Kidney (tissue), 14 donors: ENCODE measurements around the gene RABGAP1. TPM values are rescaled to one million over a fixed set of nuclear protein-coding genes. Genes with fewer than 3 reads are reported as not detected.

Experiments
- DNase-seq, 5 donors: peaks; one replicate each; pipeline ENCODE4 v3.0.0-alpha.2; 2013 to 2020
- FAIRE-seq: peaks from 2 replicates; lab custom pipeline; 2012; peaks lifted over from hg19 to GRCh38; lab: Jason Lieb, UNC
- H3K27ac ChIP-seq, 2 donors: one replicate each; pipeline ENCODE4 v1.7.0; 2013; ENCODE audit warnings: low read depth in 2 of 2, low read length in 2 of 2, inconsistent platforms in 1 of 2
- H3K27me3 ChIP-seq: one replicate; pipeline ENCODE4 v1.7.1; 2013; ENCODE audit warnings: low read length, inconsistent platforms; ENCODE audit not compliant: control insufficient read depth, insufficient read depth
- H3K36me3 ChIP-seq, 3 donors: one replicate each; pipeline versions ENCODE4 v1.7.0 to v1.7.1; 2013; ENCODE audit warnings: low read length in 3 of 3, control low read depth in 1 of 3, inconsistent platforms in 1 of 3; ENCODE audit not compliant: insufficient read depth in 3 of 3, control insufficient read depth in 2 of 3
- H3K4me1 ChIP-seq, 3 donors: one replicate each; pipeline versions ENCODE4 v1.7.0 to v1.7.1; 2013; ENCODE audit warnings: low read length in 3 of 3, inconsistent platforms in 1 of 3, low read depth in 1 of 3; ENCODE audit not compliant: control insufficient read depth in 2 of 3, insufficient read depth in 2 of 3
- H3K4me3 ChIP-seq, 3 donors: one replicate each; pipeline versions ENCODE4 v1.7.0 to v1.8.1; 2013; ENCODE audit warnings: low read length in 3 of 3, control low read depth in 1 of 3, inconsistent platforms in 1 of 3
- H3K9ac ChIP-seq, 3 donors: one replicate each; pipeline versions ENCODE4 v1.7.0 to v1.7.1; 2013; ENCODE audit warnings: low read length in 3 of 3, control low read depth in 1 of 3, inconsistent platforms in 1 of 3
- H3K9me3 ChIP-seq, 3 donors: one replicate each; pipeline versions ENCODE4 v1.7.0 to v1.7.1; 2013; ENCODE audit warnings: low read length in 3 of 3, control low read depth in 1 of 3, inconsistent platforms in 1 of 3; ENCODE audit not compliant: control insufficient read depth in 2 of 3, insufficient read depth in 1 of 3
- intact Hi-C: fragments of 100-400 bp; cut with DNase I; formaldehyde crosslinking; loops from one replicate; pipeline ENCODE4 v1.11.1; 2022
- polyA plus RNA-seq: library from polyadenylated mRNA; stranded (reverse); fragments of 350-450 nt; fragmentation: Illumina TruSeq; extraction: RNeasy Lipid Tissue Mini Kit (QIAGEN cat#74804); gene quantifications from one replicate; pipeline ENCODE4 v1.2.3, GENCODE V29; 2014; ENCODE audit warnings: low read depth, low replicate concordance; ENCODE audit not compliant: insufficient read depth
- total RNA-seq: library from RNA; stranded (reverse); fragmentation: NEBNext Ultra II Directional; extraction: Animal tissue kit (Norgen Biotek cat#: 25700); gene quantifications from one replicate; pipeline ENCODE4 v1.2.1, GENCODE V29; 2021
- TF ChIP-seq, protein P1 (sequence below): IDR thresholded peaks from 3 replicates; pipeline ENCODE4 v1.5.1; 2012; ENCODE audit warnings: mild to moderate bottlenecking, moderate library complexity, borderline replicate concordance; ENCODE audit not compliant: insufficient read depth; ENCODE audit errors: extremely low read depth
- donor health status: control.
- donor health status: control.
- donor health status: control.
- donor health status: control.
- donor health status: control.
- donor health status: DM: yes; HTN: yes; CAD: no.
- donor health status: Normal renal cell carcinoma (clear cell type).

RABGAP1 gene
- total and polyA plus RNA-seq, 2 donors from 2014 or later: 13.7 to 61.1 TPM

DNA sequence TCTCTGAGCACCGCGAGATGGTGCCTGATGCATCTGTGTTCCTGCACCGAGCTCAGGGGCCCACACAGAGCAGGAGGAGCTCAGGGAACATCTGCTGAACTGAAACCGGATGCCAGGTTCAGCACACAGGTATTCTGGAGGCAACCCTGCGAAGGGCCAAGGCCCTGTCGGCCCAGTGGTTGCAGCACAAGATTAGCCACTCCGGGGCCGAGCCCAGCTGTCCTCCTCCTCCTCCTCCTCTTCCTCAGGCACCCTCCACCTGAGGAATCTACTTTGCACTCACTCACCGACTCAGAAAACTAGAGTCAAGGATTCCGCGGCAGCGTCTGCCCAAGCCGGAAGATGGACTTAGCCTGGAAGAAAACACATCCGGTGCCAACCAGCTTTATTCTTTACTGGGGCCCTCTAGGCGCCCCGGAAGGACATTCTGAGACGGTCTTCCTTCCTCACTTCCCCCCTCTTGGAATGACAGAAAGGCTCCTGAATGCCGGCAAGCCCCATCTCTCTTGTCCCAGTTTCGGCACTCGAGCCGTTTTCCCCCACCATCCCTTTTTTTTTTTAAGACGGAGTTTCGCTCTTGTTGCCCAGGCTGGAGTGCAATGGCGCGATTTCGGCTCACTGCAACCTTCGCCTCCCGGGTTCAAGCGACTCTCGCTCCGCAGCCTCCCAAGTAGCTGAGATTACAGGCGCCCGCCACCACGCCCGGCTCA, 27.7 kb upstream of the RABGAP1 start, which contains the start of gene ZBTB6:
Gene ZBTB6, minus strand, starts transcription at position 360 of the 710 bp plus-strand sequence. CDS start 1,251 bp downstream, outside the sequence.
- H3K36me3 ChIP-seq: peaks cover 3 to 8% (median 7%) of the 10 kb centered on the region in 3 donors
- H3K4me3 ChIP-seq: peak within 1 kb of the TSS; percentile 96 to 98 (median 97)
- peak within 1 kb of the TSS; percentile 51 to 61 for H3K27ac ChIP-seq
- H3K27me3 ChIP-seq: no peaks in the 10 kb centered on the region
- intact Hi-C loops: no loop called here
- DNase-seq (peak; percentile 80 to 96 (median 84)), FAIRE-seq (no peak)
- no peaks in the 10 kb centered on the region for H3K9me3 ChIP-seq
- H3K9ac ChIP-seq: peak within 1 kb of the TSS; percentile 77 to 95 (median 92)
- TF ChIP-seq, protein P1, sequence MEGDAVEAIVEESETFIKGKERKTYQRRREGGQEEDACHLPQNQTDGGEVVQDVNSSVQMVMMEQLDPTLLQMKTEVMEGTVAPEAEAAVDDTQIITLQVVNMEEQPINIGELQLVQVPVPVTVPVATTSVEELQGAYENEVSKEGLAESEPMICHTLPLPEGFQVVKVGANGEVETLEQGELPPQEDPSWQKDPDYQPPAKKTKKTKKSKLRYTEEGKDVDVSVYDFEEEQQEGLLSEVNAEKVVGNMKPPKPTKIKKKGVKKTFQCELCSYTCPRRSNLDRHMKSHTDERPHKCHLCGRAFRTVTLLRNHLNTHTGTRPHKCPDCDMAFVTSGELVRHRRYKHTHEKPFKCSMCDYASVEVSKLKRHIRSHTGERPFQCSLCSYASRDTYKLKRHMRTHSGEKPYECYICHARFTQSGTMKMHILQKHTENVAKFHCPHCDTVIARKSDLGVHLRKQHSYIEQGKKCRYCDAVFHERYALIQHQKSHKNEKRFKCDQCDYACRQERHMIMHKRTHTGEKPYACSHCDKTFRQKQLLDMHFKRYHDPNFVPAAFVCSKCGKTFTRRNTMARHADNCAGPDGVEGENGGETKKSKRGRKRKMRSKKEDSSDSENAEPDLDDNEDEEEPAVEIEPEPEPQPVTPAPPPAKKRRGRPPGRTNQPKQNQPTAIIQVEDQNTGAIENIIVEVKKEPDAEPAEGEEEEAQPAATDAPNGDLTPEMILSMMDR: no peak
- H3K4me1 ChIP-seq: peaks cover 0 to 9% (median 6%) of the 10 kb centered on the region in 3 donors

DNA sequence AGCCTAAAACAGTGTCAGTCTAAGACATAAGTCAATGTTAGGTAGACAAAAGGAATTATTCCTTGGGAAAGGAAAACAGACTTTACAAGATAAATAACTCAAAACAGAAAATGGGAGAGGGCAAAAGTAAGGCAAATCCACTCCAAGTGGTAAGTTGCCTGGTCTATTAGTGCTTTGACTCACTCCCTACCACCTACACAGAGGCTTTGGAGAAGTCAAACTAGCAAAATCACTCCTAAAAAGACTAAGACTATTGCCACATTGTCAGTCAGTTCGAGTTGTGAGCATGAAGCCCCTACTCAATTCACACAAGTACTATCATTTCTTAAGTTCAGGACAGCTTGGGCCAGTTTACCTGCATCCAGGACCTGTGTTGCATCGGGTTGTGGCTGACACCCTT, 22.5 kb upstream of the RABGAP1 start:
- Histone ChIP-seq H3K4me3 (no peak overlapping the region), H3K27ac (no peak overlapping the region), H3K4me1 (no peaks in the 10 kb centered on the region), H3K9ac (no peak overlapping the region), H3K9me3 (no peaks in the 10 kb centered on the region), H3K36me3 (peaks cover 0 to 7% (median 4%) of the 10 kb centered on the region in 3 donors), H3K27me3 (no peaks in the 10 kb centered on the region)
- no peak for DNase-seq
- TF ChIP-seq, protein P1: no peak
- intact Hi-C loops: no loop called here
- no peak for FAIRE-seq

DNA sequence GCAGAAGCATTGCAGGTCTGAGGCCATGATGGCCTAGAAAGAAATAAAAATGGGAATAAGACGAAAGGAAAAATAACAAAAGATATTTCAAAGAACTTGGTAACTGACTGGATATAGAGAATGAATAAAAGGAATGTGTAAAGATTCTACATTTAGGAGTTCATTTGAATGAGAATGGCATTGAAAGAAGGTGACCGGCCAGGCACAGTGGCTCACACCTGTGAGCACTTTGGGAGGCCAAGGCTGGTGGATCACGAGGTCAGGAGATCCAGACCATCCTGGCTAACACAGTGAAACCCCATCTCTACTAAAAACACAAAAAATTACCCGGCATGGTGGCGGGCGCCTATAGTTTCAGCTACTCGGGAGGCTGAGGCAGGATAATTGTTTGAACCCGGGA, 18.1 kb upstream of the RABGAP1 start:
- H3K27ac ChIP-seq: no peak overlapping the region
- TF ChIP-seq, protein P1: no peak
- DNase-seq: no peak
- no peak for FAIRE-seq
- no peak overlapping the region for H3K9ac ChIP-seq
- no peaks in the 10 kb centered on the region for H3K4me1 ChIP-seq
- intact Hi-C loops: no loop called here
- no peaks in the 10 kb centered on the region for H3K9me3 ChIP-seq
- H3K36me3 ChIP-seq: peaks cover 0 to 7% (median 4%) of the 10 kb centered on the region in 3 donors
- H3K4me3 ChIP-seq: no peak overlapping the region
- no peaks in the 10 kb centered on the region for H3K27me3 ChIP-seq
